Upper lobe of left lung (tissue), 6 donors: ENCODE results near the gene ELFN2. TPM values are rescaled to one million over a fixed set of nuclear protein-coding genes. Genes with fewer than 3 reads are reported as not detected.
A peak's percentile ranks its signal among the peaks of the same experiment; 100 is the strongest.

Experiments used
- ATAC-seq, 2 donors: fragments of 200-7000 bp; cut with Tn5 transposase; one replicate each; pipeline ENCODE4 v1.9.1; 2022; ENCODE audit warnings: mild to moderate bottlenecking in 2 of 2, moderate library complexity in 2 of 2; ENCODE audit not compliant: low FRiP score in 2 of 2
- DNase-seq, 2 donors: peaks; one replicate each; pipeline ENCODE4 v3.0.0-alpha.2; 2019 to 2020
- H3K27ac ChIP-seq, 4 donors: fragments of 200-600 bp; sonication (generic); one replicate each; pipeline ENCODE4 v1.5.1; 2016 to 2019
- H3K27me3 ChIP-seq, 4 donors: fragments of 200-600 bp; sonication (generic); one replicate each; pipeline ENCODE4 v1.5.1; 2017 to 2019
- H3K36me3 ChIP-seq, 4 donors: fragments of 200-600 bp; sonication (generic); one replicate each; pipeline ENCODE4 v1.5.1; 2016 to 2019
- H3K4me1 ChIP-seq, 4 donors: fragments of 200-600 bp; sonication (generic); one replicate each; pipeline ENCODE4 v1.5.1; 2018 to 2019
- H3K4me3 ChIP-seq, 4 donors: fragments of 200-600 bp; sonication (generic); one replicate each; pipeline ENCODE4 v1.5.1; 2017 to 2019; ENCODE audit warnings: mild to moderate bottlenecking in 2 of 4, moderate library complexity in 1 of 4
- H3K9me3 ChIP-seq, 4 donors: fragments of 200-600 bp; sonication (generic); one replicate each; pipeline ENCODE4 v1.5.1; 2018 to 2019
- CTCF ChIP-seq, 6 experiments: fragments of 450-650 bp in 4 of 6; fragments of 200-600 bp in 2 of 6; sonication (generic) in 2 of 6; IDR thresholded peaks; one replicate each; pipeline ENCODE4 v1.5.1; 2016 to 2019; ENCODE audit warnings: antibody characterized with exemption in 6 of 6
- EP300 ChIP-seq, 4 donors: sonication (generic); formaldehyde crosslinking; IDR thresholded peaks; one replicate each; pipeline ENCODE4 v1.5.1; 2017; ENCODE audit warnings: antibody characterized with exemption in 4 of 4, control low read depth in 2 of 4
- POLR2A ChIP-seq, 4 donors: fragments of 450-650 bp; IDR thresholded peaks; one replicate each; pipeline ENCODE4 v1.5.1; 2016 to 2017; ENCODE audit warnings: antibody characterized with exemption in 4 of 4, mild to moderate bottlenecking in 2 of 4
- POLR2AphosphoS5 ChIP-seq, 2 donors: sonication (generic); formaldehyde crosslinking; IDR thresholded peaks; one replicate each; pipeline ENCODE4 v1.5.1; 2017; ENCODE audit warnings: antibody characterized with exemption in 2 of 2
- WGBS, 2 donors: methylation state at CpG; one replicate each; pipeline ENCODE4 v1.1.5; 2017 to 2018; 5-methylcytosine and 5-hydroxymethylcytosine counted together
- total RNA-seq, 6 donors: library from RNA; depleted of rRNA in 4 of 6; stranded (reverse); fragments of >200 nt in 4 of 6; gene quantifications; one replicate each; pipeline versions ENCODE4 v1.1.0 to v1.2.1, GENCODE V29; 2016 to 2021
- donor health status: DM: no; HTN: no; CAD: no; lungs with moderate emphysema.
- donor health status: DM: no; HTN: yes; CAD: no; lungs with severe emphysema.

The ELFN2 gene
- total RNA-seq, 6 donors from 2014 or later, result 0.37 to 9.1 (median 4.5) TPM

- no peak for TF ChIP-seq CTCF (IDR thresholded peaks at IDR 0.05)
- peak in 1 of 4 donors; percentile 6 for TF ChIP-seq EP300 (IDR thresholded peaks at IDR 0.05)
- TF ChIP-seq POLR2AphosphoS5 (IDR thresholded peaks at IDR 0.05), result no peak
- peak in 1 of 4 donors; percentile 31 for TF ChIP-seq POLR2A (IDR thresholded peaks at IDR 0.05)
- DNase-seq (peak; percentile 75 to 84), ATAC-seq (peak in 1 of 2 donors; percentile 70)
- peak overlapping the region in 3 of 4 donors; percentile 45 to 80 (median 59) for H3K27ac ChIP-seq
- H3K36me3 ChIP-seq, result no peaks in the 10 kb centered on the region
- H3K4me1 ChIP-seq, result peaks cover 0 to 43% (median 27%) of the 10 kb centered on the region in 4 donors
- no peaks in the 10 kb centered on the region for H3K27me3 ChIP-seq
- 60 to 81% methylated on average over 8 to 13 of the region's 13 CpGs for WGBS, 2 donors
- H3K9me3 ChIP-seq, result no peaks in the 10 kb centered on the region
- peak overlapping the region in 2 of 4 donors; percentile 18 to 22 for H3K4me3 ChIP-seq
Measured at GRCh38 chr22:37409459-37410050, 17.7 kb downstream of the ELFN2 start.

- TF ChIP-seq CTCF (IDR thresholded peaks at IDR 0.05) (no peak), POLR2A (IDR thresholded peaks at IDR 0.05) (no peak), POLR2AphosphoS5 (IDR thresholded peaks at IDR 0.05) (no peak), EP300 (IDR thresholded peaks at IDR 0.05) (no peak)
Measured at GRCh38 chr22:37409031-37409430, 18.2 kb downstream of the ELFN2 start.

GRCh38 chr22:37407856-37408255 lies 19.4 kb downstream of the ELFN2 start:
- Histone ChIP-seq H3K4me1 (peaks cover 0 to 43% (median 24%) of the 10 kb centered on the region in 4 donors), H3K36me3 (no peaks in the 10 kb centered on the region), H3K27ac (peak overlapping the region in 1 of 4 donors; percentile 11), H3K27me3 (no peaks in the 10 kb centered on the region), H3K4me3 (no peak overlapping the region), H3K9me3 (no peaks in the 10 kb centered on the region)
- no peak for DNase-seq
- 86 to 89% methylated on average over 6 to 8 of the region's 8 CpGs for WGBS, 2 donors
- TF ChIP-seq CTCF (IDR thresholded peaks at IDR 0.05) (no peak), EP300 (IDR thresholded peaks at IDR 0.05) (no peak), POLR2A (IDR thresholded peaks at IDR 0.05) (no peak), POLR2AphosphoS5 (IDR thresholded peaks at IDR 0.05) (no peak)
- ATAC-seq, result no peak

More at GRCh38 chr22:37409031-37409430, 18.2 kb downstream of the ELFN2 start:
- 73% methylated on average over 4 of the region's 8 CpGs; no CpG with 5 or more reads in 1 of the 2 donors for WGBS, 2 donors
- no peak overlapping the region for H3K4me3 ChIP-seq
- H3K27me3 ChIP-seq, result no peaks in the 10 kb centered on the region
- no peaks in the 10 kb centered on the region for H3K9me3 ChIP-seq
- peak in 1 of 2 donors; percentile 54 for DNase-seq
- H3K27ac ChIP-seq, result peak overlapping the region in 3 of 4 donors; percentile 23 to 59 (median 36)
- peaks cover 0 to 43% (median 27%) of the 10 kb centered on the region in 4 donors for H3K4me1 ChIP-seq
- no peak for ATAC-seq
- no peaks in the 10 kb centered on the region for H3K36me3 ChIP-seq

- 73 to 76% methylated on average over 13 to 17 of the region's 17 CpGs for WGBS, 2 donors
- Histone ChIP-seq H3K4me1 (peaks cover 0 to 37% (median 23%) of the 10 kb centered on the region in 4 donors), H3K36me3 (no peaks in the 10 kb centered on the region), H3K9me3 (no peaks in the 10 kb centered on the region), H3K4me3 (no peak overlapping the region), H3K27ac (peak overlapping the region in 1 of 4 donors; percentile 59), H3K27me3 (no peaks in the 10 kb centered on the region)
- ATAC-seq (peak in 1 of 2 donors; percentile 66), DNase-seq (peak in 1 of 2 donors; percentile 83)
- no peak for TF ChIP-seq POLR2A (IDR thresholded peaks at IDR 0.05)
- no peak for TF ChIP-seq CTCF (IDR thresholded peaks at IDR 0.05)
- no peak for TF ChIP-seq EP300 (IDR thresholded peaks at IDR 0.05)
- TF ChIP-seq POLR2AphosphoS5 (IDR thresholded peaks at IDR 0.05), result no peak
Measured at GRCh38 chr22:37406441-37407235, 20.6 kb downstream of the ELFN2 start.
